H54 (cell line): ENCODE measurements around the gene ZFAND3.

Source experiments
- DNase-seq: peaks from one replicate; pipeline ENCODE4 v3.0.0; 2011; ENCODE audit warnings: low spot score, mixed read lengths; ENCODE audit not compliant: insufficient read length
- FAIRE-seq: peaks from 3 replicates; lab custom pipeline; 2011; peaks lifted over from hg19 to GRCh38; lab: Jason Lieb, UNC
- POLR2A ChIP-seq: IDR thresholded peaks from 2 replicates; pipeline ENCODE4 v1.6.1; 2011; ENCODE audit warnings: low read depth, mild to moderate bottlenecking, low read length

The ZFAND3 gene, protein sequence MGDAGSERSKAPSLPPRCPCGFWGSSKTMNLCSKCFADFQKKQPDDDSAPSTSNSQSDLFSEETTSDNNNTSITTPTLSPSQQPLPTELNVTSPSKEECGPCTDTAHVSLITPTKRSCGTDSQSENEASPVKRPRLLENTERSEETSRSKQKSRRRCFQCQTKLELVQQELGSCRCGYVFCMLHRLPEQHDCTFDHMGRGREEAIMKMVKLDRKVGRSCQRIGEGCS

GRCh38 chr6:37819177-37819801 lies at the start of gene ZFAND3:
TSS of gene ZFAND3 (plus strand) at chr6:37819727. CDS start at chr6:37819946, 219 bp downstream.
- FAIRE-seq = no peak
- TF ChIP-seq POLR2A = peak; percentile 50; the same call in 1 of the 2 replicates
- peak; percentile 90 for DNase-seq

GRCh38 chr6:37774028-37774680 lies 45.4 kb upstream of the ZFAND3 start:
- no peak for FAIRE-seq
- DNase-seq = no peak
- no peak for TF ChIP-seq POLR2A

- no peak for TF ChIP-seq POLR2A
- DNase-seq (no peak), FAIRE-seq (no peak)
Measured at GRCh38 chr6:37776566-37776965, 43.0 kb upstream of the ZFAND3 start.

- TF ChIP-seq POLR2A = no peak
Measured at GRCh38 chr6:37777272-37777834, 42.2 kb upstream of the ZFAND3 start.

DNA sequence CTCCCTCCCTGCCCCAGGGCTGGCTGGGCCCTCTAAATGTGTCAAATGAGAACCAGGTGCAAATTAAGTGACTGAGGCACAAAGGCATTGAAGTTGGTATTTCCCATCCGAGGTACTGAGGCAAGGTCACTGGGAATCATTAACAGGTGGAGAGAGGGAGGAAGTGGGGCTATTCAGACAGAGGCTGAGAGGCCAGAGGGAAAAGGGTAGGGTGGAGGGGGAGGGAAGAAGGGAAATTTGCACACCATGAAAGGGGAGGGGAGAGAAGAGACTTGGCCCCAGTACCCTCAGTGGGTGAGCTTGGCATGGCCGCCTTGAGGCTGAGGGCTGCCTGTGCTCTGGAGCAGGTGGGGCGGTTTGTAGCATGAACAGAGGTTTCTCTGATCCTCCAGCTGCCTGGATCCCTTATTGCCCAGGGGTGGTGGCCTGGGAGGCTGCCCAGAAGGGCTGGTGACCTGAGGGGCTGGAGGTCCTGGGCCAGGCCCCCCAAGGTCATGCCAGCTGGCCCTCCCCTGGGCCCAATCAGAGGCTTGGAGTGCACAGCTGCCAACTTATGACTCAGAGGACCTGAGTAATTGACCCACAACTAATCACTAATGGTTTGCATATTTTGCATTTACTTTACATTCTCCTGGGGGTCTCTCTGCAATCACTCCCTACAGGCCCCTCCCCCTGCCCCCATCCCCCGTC lies 40.3 kb upstream of the ZFAND3 start:
- FAIRE-seq = no peak
- no peak for TF ChIP-seq POLR2A
- no peak for DNase-seq

More at GRCh38 chr6:37777272-37777834, 42.2 kb upstream of the ZFAND3 start:
- FAIRE-seq = no peak
- no peak for DNase-seq

- DNase-seq = no peak
- TF ChIP-seq POLR2A = no peak
- FAIRE-seq = no peak
Measured at GRCh38 chr6:37779902-37780628, 39.5 kb upstream of the ZFAND3 start.

GRCh38 chr6:37781788-37782187 lies 37.7 kb upstream of the ZFAND3 start:
- no peak for FAIRE-seq
- no peak for TF ChIP-seq POLR2A

DNA sequence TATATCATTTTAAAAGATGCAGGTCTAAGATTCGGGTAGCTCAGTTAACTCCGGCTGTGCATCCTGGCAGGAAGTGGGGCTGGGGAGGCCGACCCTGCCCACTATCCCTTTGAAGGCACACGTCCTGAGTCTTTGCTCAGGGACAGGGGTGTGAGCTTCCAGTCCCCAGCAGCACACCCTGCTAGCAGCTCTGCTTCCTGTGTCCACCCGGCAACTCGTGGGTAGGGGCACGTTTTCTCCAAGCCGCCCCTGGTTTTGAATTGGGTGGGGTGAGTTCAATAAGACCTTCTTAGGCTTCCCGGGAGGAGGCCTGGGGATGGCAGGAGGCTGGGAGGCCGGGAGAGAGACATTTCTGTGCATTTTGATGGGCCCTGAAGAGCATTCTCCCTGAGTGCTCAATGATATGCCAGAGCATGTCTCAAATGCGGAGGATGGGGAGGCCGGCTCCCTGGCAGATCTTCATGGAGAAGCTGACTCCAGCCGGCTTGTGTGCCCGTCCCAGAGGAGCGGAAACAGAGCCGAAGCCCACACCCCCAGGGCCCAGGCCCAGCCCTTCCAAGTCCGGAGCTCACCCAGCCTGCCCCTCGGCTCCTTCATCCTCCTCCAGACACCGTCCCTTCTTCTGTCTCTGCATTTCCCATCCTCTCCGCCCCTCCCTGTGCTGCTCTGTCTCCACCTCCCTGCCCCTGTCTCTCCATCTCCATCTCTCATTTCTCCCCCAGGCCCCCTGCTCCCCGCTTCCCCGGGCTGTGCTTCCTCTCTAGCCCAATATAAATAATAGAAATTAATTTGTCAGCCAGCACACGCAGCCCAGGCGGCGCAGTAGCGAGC lies 36.3 kb upstream of the ZFAND3 start:
- no peak for TF ChIP-seq POLR2A
- no peak for FAIRE-seq
- no peak for DNase-seq

More at GRCh38 chr6:37781788-37782187, 37.7 kb upstream of the ZFAND3 start:
- no peak for DNase-seq

DNA sequence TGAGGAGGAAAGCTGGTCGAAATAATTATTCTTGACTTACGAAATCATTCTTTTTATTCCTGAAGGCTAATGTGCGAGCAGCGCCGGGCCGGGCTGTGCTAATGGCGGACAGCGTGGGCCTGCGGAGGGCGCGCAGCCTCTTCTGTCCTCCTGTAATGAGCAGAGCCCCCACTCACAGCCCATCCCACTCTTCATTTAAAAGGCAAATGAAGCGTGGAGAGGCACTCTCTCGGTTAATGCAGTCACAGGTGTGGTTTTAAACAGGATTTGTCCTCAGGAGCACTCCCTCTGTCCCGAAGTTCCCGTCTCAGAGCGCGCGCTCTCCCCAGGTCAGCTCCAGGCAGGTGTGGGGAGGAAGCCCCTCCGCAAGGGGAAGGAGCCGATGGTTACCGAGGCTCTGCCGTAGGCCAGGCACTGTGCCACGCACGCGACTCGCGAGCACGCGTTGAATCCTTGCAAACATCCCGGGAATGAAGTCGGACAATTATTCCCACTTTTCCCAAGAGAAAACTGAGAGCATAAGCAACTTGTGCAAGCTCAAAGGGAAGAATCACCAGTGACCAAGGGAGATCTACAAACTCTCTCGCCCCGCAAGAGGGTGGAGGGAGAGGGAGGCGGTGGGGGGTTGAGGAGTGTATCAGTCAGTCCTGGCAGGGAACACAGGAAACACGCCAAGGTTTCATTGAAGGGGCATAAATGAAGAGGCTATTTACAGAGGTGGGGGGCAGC lies 35.5 kb upstream of the ZFAND3 start:
- no peak for FAIRE-seq
- no peak for TF ChIP-seq POLR2A
- no peak for DNase-seq

DNA sequence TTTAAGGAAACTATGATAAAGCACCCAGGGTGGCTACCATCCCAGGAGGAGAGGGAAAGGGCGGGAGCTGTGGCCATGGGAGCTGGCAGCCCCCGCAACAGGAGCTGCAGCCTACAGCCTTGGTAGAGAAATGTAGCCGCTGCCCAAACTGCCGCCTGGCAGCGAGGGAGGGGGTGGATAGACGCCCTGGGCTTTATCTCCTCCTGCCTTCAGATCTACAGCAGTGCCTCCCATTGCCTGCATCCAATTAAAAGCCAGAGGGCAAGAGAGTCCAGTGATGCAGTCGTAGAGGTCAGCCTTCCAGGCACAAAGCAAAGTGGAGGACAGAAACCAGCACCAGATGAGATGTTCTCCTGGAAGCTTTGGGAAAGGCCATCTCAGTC lies 35.0 kb upstream of the ZFAND3 start:
- DNase-seq (no peak), FAIRE-seq (no peak)
- no peak for TF ChIP-seq POLR2A

DNA sequence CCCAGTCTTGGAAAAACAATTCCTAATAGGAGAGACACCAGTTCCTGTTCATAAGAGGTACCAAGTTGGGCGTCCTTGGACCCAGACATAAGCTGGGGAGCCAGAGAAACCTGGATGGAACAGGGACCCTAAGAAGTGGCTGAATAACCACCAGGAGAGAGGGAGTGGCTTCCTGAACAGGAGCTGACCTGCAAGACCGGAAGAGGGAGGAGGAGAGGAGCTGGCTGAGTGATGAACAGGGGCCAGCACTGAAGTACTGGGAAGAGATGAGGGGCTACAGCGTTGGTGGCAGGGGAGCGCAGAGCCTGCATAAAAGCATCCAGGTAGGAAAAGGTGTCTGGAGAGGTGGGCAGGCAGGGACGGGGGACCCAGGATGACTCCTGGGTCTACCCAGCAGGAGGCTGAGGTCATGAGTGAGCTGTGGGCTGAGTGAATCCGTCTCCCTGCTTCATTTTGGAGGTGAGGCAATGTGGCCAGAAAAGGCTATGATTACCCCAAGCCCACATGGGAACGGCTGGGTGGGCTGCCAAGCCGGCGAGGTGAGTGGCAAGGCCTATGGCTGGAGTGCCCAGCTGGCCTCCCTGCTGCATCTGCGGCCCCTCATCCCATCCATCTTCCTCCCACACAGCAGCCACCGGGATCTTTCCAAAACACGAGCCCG lies 34.4 kb upstream of the ZFAND3 start:
- TF ChIP-seq POLR2A = no peak
- DNase-seq (no peak), FAIRE-seq (no peak)

- TF ChIP-seq POLR2A = no peak
- no peak for DNase-seq
- no peak for FAIRE-seq
Measured at GRCh38 chr6:37785663-37786270, 33.8 kb upstream of the ZFAND3 start.
